ENCODE measurements around the gene NKTR. TPM values are rescaled to one million over a fixed set of nuclear protein-coding genes. Genes with fewer than 3 reads are reported as not detected.

Gene NKTR
- total RNA-seq, 1 experiment from 2014 or later = 39.0 TPM

GRCh38 chr3:42691816-42692666 lies 91.6 kb downstream of the NKTR start:
- H3K27me3 ChIP-seq (ENCODE audit: control insufficient read depth, insufficient read depth, low read length) = no peaks in the 10 kb centered on the region
- in situ Hi-C loops (cut with HindIII; ENCODE audit: low pct_unique_long_range_greater_than_20kb, low sequenced_read_pairs) = no loop called here

More at GRCh38 chr3:42691816-42692666, 91.6 kb downstream of the NKTR start:
- no peaks in the 10 kb centered on the region for H3K9me3 ChIP-seq (ENCODE audit: control insufficient read depth, insufficient read depth, low read depth, low read length)
- no peak overlapping the region for H3K27ac ChIP-seq (ENCODE audit: low read length)
- TF ChIP-seq SIN3A (IDR thresholded peaks at IDR 0.05; ENCODE audit: borderline replicate concordance, insufficient read depth, low read depth, low read length) (no peak), CTCF (IDR thresholded peaks at IDR 0.05) (no peak), TCF7L2 (IDR thresholded peaks at IDR 0.05; ENCODE audit: low read depth, low read length) (no peak), POLR2AphosphoS5 (IDR thresholded peaks at IDR 0.05; ENCODE audit: low read depth, low read length) (no peak), REST (IDR thresholded peaks at IDR 0.05; ENCODE audit: insufficient read depth in 1 of 2, low read depth in 2 of 2, low read length in 1 of 2) (no peak)
- DNase-seq (ENCODE audit: low read depth, low spot score) (no peak), ATAC-seq (no peak)
- no TSS peak for BruUV-seq (replicated peaks)
- intact Hi-C loops (cut with micrococcal nuclease; ENCODE audit: unreplicated experiment) = no loop called here
- H3K36me3 ChIP-seq (ENCODE audit: control insufficient read depth, insufficient read depth, low read length) = no peaks in the 10 kb centered on the region
- no peak overlapping the region for H3K4me3 ChIP-seq (ENCODE audit: low read depth in 2 of 2, low read length in 2 of 2)
- ChIA-PET CTCF (no interaction called here), POLR2A (no interaction called here)
- no peaks in the 10 kb centered on the region for H3K4me1 ChIP-seq (ENCODE audit: control insufficient read depth, insufficient read depth, low read length)

Measured in Panc1 (cell line).